ENCODE measurements around the gene VTI1A. TPM values are rescaled to one million over a fixed set of nuclear protein-coding genes. Genes with fewer than 3 reads are reported as not detected.

Gene VTI1A
- total RNA-seq, 1 experiment from 2014 or later: 12.0 TPM

GRCh38 chr10:112622786-112623185 is 175.8 kb downstream of the VTI1A start:
- no peaks in the 10 kb centered on the region for H3K9me3 ChIP-seq
- no peak for DNase-seq
- H3K27me3 ChIP-seq: no peaks in the 10 kb centered on the region
- H3K4me3 ChIP-seq: no peak overlapping the region
- no peaks in the 10 kb centered on the region for H3K36me3 ChIP-seq

- Histone ChIP-seq H3K36me3 (no peaks in the 10 kb centered on the region), H3K4me3 (no peak overlapping the region), H3K9me3 (no peaks in the 10 kb centered on the region), H3K27me3 (no peaks in the 10 kb centered on the region)
- DNase-seq: peak; percentile 31
Measured at GRCh38 chr10:112624546-112625048, 177.6 kb downstream of the VTI1A start.

GRCh38 chr10:112628951-112629609 is 182.1 kb downstream of the VTI1A start:
- no peak for DNase-seq
- H3K9me3 ChIP-seq: no peaks in the 10 kb centered on the region
- no peak overlapping the region for H3K4me3 ChIP-seq
- no peaks in the 10 kb centered on the region for H3K36me3 ChIP-seq
- no peaks in the 10 kb centered on the region for H3K27me3 ChIP-seq

GRCh38 chr10:112631501-112632400 is 184.7 kb downstream of the VTI1A start:
- DNase-seq: no peak
- H3K4me3 ChIP-seq: no peak overlapping the region
- no peaks in the 10 kb centered on the region for H3K9me3 ChIP-seq
- H3K36me3 ChIP-seq: no peaks in the 10 kb centered on the region
- H3K27me3 ChIP-seq: no peaks in the 10 kb centered on the region

- peak; percentile 9 for DNase-seq
- no peaks in the 10 kb centered on the region for H3K9me3 ChIP-seq
- no peak overlapping the region for H3K4me3 ChIP-seq
- no peaks in the 10 kb centered on the region for H3K27me3 ChIP-seq
- H3K36me3 ChIP-seq: no peaks in the 10 kb centered on the region
Measured at GRCh38 chr10:112634096-112634830, 187.2 kb downstream of the VTI1A start.

- Histone ChIP-seq H3K9me3 (no peaks in the 10 kb centered on the region), H3K36me3 (no peaks in the 10 kb centered on the region), H3K27me3 (no peaks in the 10 kb centered on the region), H3K4me3 (no peak overlapping the region)
- DNase-seq: no peak
Measured at GRCh38 chr10:112637901-112638300, 190.9 kb downstream of the VTI1A start.

- Histone ChIP-seq H3K4me3 (no peak overlapping the region), H3K27me3 (no peaks in the 10 kb centered on the region), H3K9me3 (no peaks in the 10 kb centered on the region), H3K36me3 (no peaks in the 10 kb centered on the region)
- DNase-seq: no peak
Measured at GRCh38 chr10:112639298-112639697, 192.3 kb downstream of the VTI1A start.

- DNase-seq: no peak
- H3K9me3 ChIP-seq: no peaks in the 10 kb centered on the region
- no peaks in the 10 kb centered on the region for H3K36me3 ChIP-seq
- no peaks in the 10 kb centered on the region for H3K27me3 ChIP-seq
- H3K4me3 ChIP-seq: no peak overlapping the region
Measured at GRCh38 chr10:112640638-112641037, 193.6 kb downstream of the VTI1A start.

GRCh38 chr10:112643600-112644264 is 196.7 kb downstream of the VTI1A start:
- H3K9me3 ChIP-seq: no peaks in the 10 kb centered on the region
- DNase-seq: no peak
- H3K27me3 ChIP-seq: no peaks in the 10 kb centered on the region
- H3K4me3 ChIP-seq: no peak overlapping the region
- H3K36me3 ChIP-seq: no peaks in the 10 kb centered on the region

- H3K9me3 ChIP-seq: no peaks in the 10 kb centered on the region
- H3K27me3 ChIP-seq: no peaks in the 10 kb centered on the region
- DNase-seq: no peak
- no peak overlapping the region for H3K4me3 ChIP-seq
- no peaks in the 10 kb centered on the region for H3K36me3 ChIP-seq
Measured at GRCh38 chr10:112644265-112644645, 197.2 kb downstream of the VTI1A start.

- no peak for DNase-seq
- H3K36me3 ChIP-seq: no peaks in the 10 kb centered on the region
- no peaks in the 10 kb centered on the region for H3K27me3 ChIP-seq
- H3K4me3 ChIP-seq: no peak overlapping the region
- H3K9me3 ChIP-seq: no peaks in the 10 kb centered on the region
Measured at GRCh38 chr10:112649006-112649821, 202.2 kb downstream of the VTI1A start.

GRCh38 chr10:112649822-112650152 is 202.8 kb downstream of the VTI1A start:
- H3K9me3 ChIP-seq: no peaks in the 10 kb centered on the region
- no peaks in the 10 kb centered on the region for H3K36me3 ChIP-seq
- H3K27me3 ChIP-seq: no peaks in the 10 kb centered on the region
- no peak overlapping the region for H3K4me3 ChIP-seq
- no peak for DNase-seq

- DNase-seq: peak; percentile 30
- Histone ChIP-seq H3K27me3 (no peaks in the 10 kb centered on the region), H3K9me3 (no peaks in the 10 kb centered on the region), H3K36me3 (no peaks in the 10 kb centered on the region), H3K4me3 (no peak overlapping the region)
Measured at GRCh38 chr10:112650588-112651030, 203.6 kb downstream of the VTI1A start.

GRCh38 chr10:112653215-112653614 is 206.2 kb downstream of the VTI1A start:
- no peaks in the 10 kb centered on the region for H3K27me3 ChIP-seq
- no peaks in the 10 kb centered on the region for H3K9me3 ChIP-seq
- no peak overlapping the region for H3K4me3 ChIP-seq
- no peak for DNase-seq
- no peaks in the 10 kb centered on the region for H3K36me3 ChIP-seq

- Histone ChIP-seq H3K36me3 (no peaks in the 10 kb centered on the region), H3K4me3 (no peak overlapping the region), H3K9me3 (no peaks in the 10 kb centered on the region), H3K27me3 (no peaks in the 10 kb centered on the region)
- DNase-seq: no peak
Measured at GRCh38 chr10:112653851-112654250, 206.8 kb downstream of the VTI1A start.

GRCh38 chr10:112654794-112655193 is 207.8 kb downstream of the VTI1A start:
- no peaks in the 10 kb centered on the region for H3K36me3 ChIP-seq
- no peak for DNase-seq

More at GRCh38 chr10:112654794-112655193, 207.8 kb downstream of the VTI1A start:
- Histone ChIP-seq H3K27me3 (no peaks in the 10 kb centered on the region), H3K9me3 (no peaks in the 10 kb centered on the region), H3K4me3 (no peak overlapping the region)

All from MG63 (cell line).